Measurements from ENCODE around the gene ADAM21.

GRCh38 chr14:70448633-70449340 lies 3.2 kb upstream of the ADAM21 start:
- TF ChIP-seq CTCF (IDR thresholded peaks at IDR 0.05) (no peak), POLR2A (IDR thresholded peaks at IDR 0.05) (no peak)

Measured in prostate gland (tissue), 2 donors.